Fibroblast of the aortic adventitia (primary cell): Measurements from ENCODE around the gene PDE11A. TPM values are rescaled to one million over a fixed set of nuclear protein-coding genes. Genes with fewer than 3 reads are reported as not detected.

Source experiments
- DNase-seq: peaks from one replicate; pipeline ENCODE4 v3.0.0-alpha.2; 2010; ENCODE audit warnings: low read depth
- H3K4me3 ChIP-seq: 2 replicates; pipeline ENCODE4 v1.5.1; 2011; ENCODE audit warnings: low read depth, mild to moderate bottlenecking, control low read depth, low read length, moderate library complexity
- total RNA-seq: library from RNA; depleted of rRNA; stranded (reverse); fragments of >200 nt; gene quantifications from 2 replicates; pipeline ENCODE4 v1.2.3, GENCODE V29; 2012; ENCODE audit warnings: low replicate concordance
- TF ChIP-seq, protein P1 (sequence below): IDR thresholded peaks from 2 replicates; pipeline ENCODE4 v1.5.1; 2011; ENCODE audit warnings: mild to moderate bottlenecking, low read length, control low read depth, inconsistent platforms; ENCODE audit not compliant: insufficient read depth

Gene PDE11A
- total RNA-seq, 1 donor = not detected

DNA sequence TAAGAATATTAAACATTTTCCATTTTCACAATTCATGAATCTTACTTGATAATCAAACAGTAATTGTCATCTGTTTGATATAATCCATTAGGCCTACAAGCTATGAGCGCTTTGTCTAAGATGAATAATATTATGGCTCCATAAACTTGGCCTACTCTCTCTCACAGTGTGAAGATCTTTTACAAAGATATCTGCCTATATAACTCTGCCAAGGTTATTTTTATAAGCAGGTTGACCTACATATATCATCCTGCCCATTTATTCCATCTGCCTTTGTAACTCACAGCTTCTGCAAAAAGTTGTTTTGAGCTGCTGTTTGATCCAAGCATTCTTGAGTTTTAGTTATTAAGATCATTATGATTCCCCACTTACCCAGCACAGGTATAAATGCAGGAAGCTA is 158.3 kb downstream of the PDE11A start:
- no peak for DNase-seq
- TF ChIP-seq, protein P1, sequence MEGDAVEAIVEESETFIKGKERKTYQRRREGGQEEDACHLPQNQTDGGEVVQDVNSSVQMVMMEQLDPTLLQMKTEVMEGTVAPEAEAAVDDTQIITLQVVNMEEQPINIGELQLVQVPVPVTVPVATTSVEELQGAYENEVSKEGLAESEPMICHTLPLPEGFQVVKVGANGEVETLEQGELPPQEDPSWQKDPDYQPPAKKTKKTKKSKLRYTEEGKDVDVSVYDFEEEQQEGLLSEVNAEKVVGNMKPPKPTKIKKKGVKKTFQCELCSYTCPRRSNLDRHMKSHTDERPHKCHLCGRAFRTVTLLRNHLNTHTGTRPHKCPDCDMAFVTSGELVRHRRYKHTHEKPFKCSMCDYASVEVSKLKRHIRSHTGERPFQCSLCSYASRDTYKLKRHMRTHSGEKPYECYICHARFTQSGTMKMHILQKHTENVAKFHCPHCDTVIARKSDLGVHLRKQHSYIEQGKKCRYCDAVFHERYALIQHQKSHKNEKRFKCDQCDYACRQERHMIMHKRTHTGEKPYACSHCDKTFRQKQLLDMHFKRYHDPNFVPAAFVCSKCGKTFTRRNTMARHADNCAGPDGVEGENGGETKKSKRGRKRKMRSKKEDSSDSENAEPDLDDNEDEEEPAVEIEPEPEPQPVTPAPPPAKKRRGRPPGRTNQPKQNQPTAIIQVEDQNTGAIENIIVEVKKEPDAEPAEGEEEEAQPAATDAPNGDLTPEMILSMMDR = no peak
- no peak overlapping the region for H3K4me3 ChIP-seq

DNA sequence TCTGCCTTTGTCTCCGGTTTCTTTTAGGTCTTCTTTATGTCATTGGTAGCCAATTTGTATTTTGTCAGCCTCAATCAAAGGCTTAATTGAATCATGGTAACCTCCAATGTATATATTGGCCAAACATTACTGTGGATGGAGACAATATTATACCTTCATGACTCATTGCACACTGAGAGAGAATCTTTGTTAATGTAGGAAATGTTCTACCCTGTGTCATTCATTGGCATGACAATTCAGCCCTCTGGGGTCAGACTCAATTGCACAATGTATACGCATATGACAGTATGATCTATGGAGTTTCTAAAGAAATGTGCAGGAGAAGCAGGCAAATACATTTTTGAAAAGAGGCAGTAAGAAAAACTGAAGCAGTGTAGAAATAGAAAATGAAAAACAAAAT is 162.6 kb downstream of the PDE11A start:
- H3K4me3 ChIP-seq = no peak overlapping the region
- DNase-seq = no peak
- TF ChIP-seq, protein P1 = no peak

DNA sequence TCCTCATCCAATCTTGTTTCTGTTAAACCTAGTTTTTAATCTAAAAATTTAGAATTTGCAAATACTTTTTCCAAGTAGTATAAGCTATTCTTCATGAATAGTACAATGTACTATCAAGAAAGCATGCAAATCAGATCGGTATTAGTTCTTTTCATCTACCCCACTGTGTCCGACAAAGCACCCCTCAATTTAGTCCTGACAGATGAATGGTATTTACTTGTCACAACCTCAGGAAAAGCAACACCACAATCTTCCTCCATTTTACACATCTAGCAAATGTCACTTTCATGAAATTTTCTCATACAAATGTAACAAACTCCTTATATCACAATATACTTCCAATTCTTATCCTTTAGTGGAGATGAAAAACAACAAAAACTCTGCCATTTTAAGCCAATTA is 163.8 kb downstream of the PDE11A start:
- TF ChIP-seq, protein P1 = no peak
- DNase-seq = no peak
- no peak overlapping the region for H3K4me3 ChIP-seq

DNA sequence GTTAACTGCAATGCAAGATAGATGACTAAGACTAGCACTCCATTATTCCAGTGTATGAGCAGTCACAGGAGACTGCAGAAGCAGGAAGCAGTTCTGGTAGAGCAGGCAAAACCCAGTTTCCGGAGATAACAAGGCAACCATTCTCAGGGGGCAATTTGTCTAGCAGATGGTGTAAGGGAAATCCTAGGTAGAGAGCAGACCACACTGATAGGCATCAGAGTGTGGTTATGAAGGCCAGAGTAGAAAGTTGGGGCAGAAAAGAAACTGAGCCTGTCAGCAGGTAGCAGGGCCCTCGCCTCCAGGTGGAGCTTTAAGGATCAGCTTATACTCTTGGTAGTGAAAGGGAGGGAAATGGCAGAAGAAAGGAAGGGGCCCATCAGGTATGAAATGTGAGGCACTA is 164.4 kb downstream of the PDE11A start:
- H3K4me3 ChIP-seq = no peak overlapping the region
- no peak for DNase-seq
- TF ChIP-seq, protein P1 = no peak

DNA sequence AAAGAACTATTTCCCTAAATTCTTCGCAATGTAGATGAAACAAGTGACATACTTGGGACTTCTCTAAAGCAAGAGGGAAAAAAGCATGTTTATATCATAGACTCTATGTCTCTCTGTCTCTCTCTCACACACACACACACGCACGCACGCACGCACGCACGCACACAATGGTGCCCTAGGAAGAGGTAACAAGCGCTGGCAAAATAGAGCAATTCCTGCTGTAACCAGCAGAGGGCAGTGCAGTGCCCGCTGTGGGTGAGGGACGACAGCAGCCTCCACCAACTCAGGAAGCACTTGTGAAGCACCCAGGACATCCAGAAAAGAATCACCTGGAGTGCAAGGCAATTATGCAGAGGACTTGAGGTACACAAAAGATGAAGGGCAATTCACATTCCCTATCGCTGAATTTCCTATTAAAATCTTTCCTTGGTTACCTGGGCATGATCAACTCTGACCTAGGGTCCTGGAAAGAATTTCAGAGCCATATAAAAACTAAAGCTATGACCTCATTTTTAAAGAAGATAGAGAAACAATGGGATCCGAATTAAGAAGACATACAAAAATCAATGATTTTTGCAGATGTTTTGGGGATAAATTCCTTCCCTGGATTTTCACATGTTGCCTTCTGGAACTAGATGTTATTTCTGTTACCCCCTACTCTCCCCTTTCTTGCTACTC is 166.4 kb downstream of the PDE11A start:
- H3K4me3 ChIP-seq = no peak overlapping the region
- TF ChIP-seq, protein P1 = peak; percentile 90
- peak; percentile 49 for DNase-seq

DNA sequence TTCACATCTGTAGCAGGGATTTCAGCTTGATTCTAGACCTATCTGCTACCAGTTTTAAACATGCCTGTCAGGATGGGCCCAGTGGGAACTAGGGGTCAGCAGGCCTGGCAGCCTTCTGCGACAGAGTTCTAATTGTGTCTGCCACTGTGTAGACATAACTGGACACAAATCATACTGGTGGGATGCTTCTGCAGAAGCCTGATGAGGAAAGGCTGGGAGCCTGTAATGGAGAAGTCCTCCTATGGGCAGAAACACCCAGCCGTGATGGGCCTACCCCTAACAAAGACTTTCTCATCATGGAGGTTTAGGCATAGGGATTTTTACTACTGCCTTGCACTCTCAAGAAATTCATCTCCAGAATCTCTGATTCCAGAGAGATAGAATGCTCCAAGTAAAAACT is 166.9 kb downstream of the PDE11A start:
- TF ChIP-seq, protein P1 = no peak
- H3K4me3 ChIP-seq = no peak overlapping the region
- no peak for DNase-seq
